ENCODE data around the gene SDK2.

The SDK2 gene

GRCh38 chr17:73658821-73659515, 14.7 kb upstream of the SDK2 start:
- intact Hi-C loops (cut with DNase I) = no loop called here
- DNase-seq = no peak

- intact Hi-C loops (cut with DNase I) = no loop called here
- peak in 36 of 42 donors; percentile 23 to 78 (median 48) for DNase-seq
Measured at GRCh38 chr17:73657473-73658116, 13.3 kb upstream of the SDK2 start.

GRCh38 chr17:73654241-73654640, 10.0 kb upstream of the SDK2 start:
- intact Hi-C loops (cut with DNase I) = no loop called here
- peak in 1 of 42 donors; percentile 17 for DNase-seq

- intact Hi-C loops (cut with DNase I) = no loop called here
- DNase-seq = no peak
Measured at GRCh38 chr17:73653810-73654209, 9.6 kb upstream of the SDK2 start.

GRCh38 chr17:73652886-73653480, 8.7 kb upstream of the SDK2 start:
- intact Hi-C loops (cut with DNase I) = no loop called here
- DNase-seq = no peak

GRCh38 chr17:73650617-73651200, 6.5 kb upstream of the SDK2 start:
- intact Hi-C loops (cut with DNase I) = no loop called here
- DNase-seq = peak in 1 of 42 donors; percentile 31

- intact Hi-C loops (cut with DNase I) = no loop called here
- peak in 6 of 42 donors; percentile 25 to 64 (median 32) for DNase-seq
Measured at GRCh38 chr17:73650140-73650539, 5.9 kb upstream of the SDK2 start.

GRCh38 chr17:73648974-73649373, 4.7 kb upstream of the SDK2 start:
- intact Hi-C loops (cut with DNase I) = no loop called here
- DNase-seq = no peak

- no peak for DNase-seq
- intact Hi-C loops (cut with DNase I) = no loop called here
Measured at GRCh38 chr17:73648543-73648820, 4.2 kb upstream of the SDK2 start.

GRCh38 chr17:73647772-73648542, 3.7 kb upstream of the SDK2 start:
- no peak for DNase-seq
- intact Hi-C loops (cut with DNase I) = no loop called here

- intact Hi-C loops (cut with DNase I) = no loop called here
- DNase-seq = peak in 1 of 42 donors; percentile 3
Measured at GRCh38 chr17:73647301-73647695, 3.1 kb upstream of the SDK2 start.

- peak in 16 of 42 donors; percentile 21 to 63 (median 41) for DNase-seq
- intact Hi-C loops (cut with DNase I) = no loop called here
Measured at GRCh38 chr17:73646409-73647300, 2.4 kb upstream of the SDK2 start.

GRCh38 chr17:73645050-73645871, 1.0 kb upstream of the SDK2 start:
- peak in 39 of 42 donors; percentile 38 to 86 (median 70) for DNase-seq

GRCh38 chr17:73643852-73644144, 447 bp downstream of the SDK2 start:
- intact Hi-C loops (cut with DNase I) = loop anchor here (5.0 kb wide), 1 partner anchor 216 kb away; no protein-coding TSS in a partner anchor
- no peak for DNase-seq

More at GRCh38 chr17:73645050-73645871, 1.0 kb upstream of the SDK2 start:
- intact Hi-C loops (cut with DNase I) = no loop called here

GRCh38 chr17:73643001-73643851, 1.0 kb downstream of the SDK2 start:
- intact Hi-C loops (cut with DNase I) = loop anchor here (5.0 kb wide), 1 partner anchor 216 kb away; no protein-coding TSS in a partner anchor
- peak in 29 of 42 donors; percentile 19 to 70 (median 43) for DNase-seq

GRCh38 chr17:73642659-73643000, 1.6 kb downstream of the SDK2 start:
- DNase-seq = no peak
- intact Hi-C loops (cut with DNase I) = loop anchor here (5.0 kb wide), 1 partner anchor 215 kb away; no protein-coding TSS in a partner anchor

All from head of caudate nucleus (tissue), 42 donors.